Measurements from ENCODE around the gene QRFPR.
A peak's percentile ranks its signal among the peaks of the same experiment; 100 is the strongest.

- no peak for TF ChIP-seq BHLHE40 (IDR thresholded peaks at IDR 0.05; ENCODE audit: borderline replicate concordance)
- TF ChIP-seq ARNT (IDR thresholded peaks at IDR 0.05): no peak
- no peak for TF ChIP-seq FOXM1 (IDR thresholded peaks at IDR 0.05; ENCODE audit: borderline replicate concordance)
- TF ChIP-seq HDGF (IDR thresholded peaks at IDR 0.05; ENCODE audit: borderline replicate concordance): no peak
- TF ChIP-seq ZNF384 (IDR thresholded peaks at IDR 0.05): no peak
- no peak for TF ChIP-seq ELF4 (IDR thresholded peaks at IDR 0.05)
- TF ChIP-seq CTBP1 (IDR thresholded peaks at IDR 0.05; ENCODE audit: borderline replicate concordance): no peak
- TF ChIP-seq LEF1 (IDR thresholded peaks at IDR 0.05; ENCODE audit: borderline replicate concordance): no peak
- TF ChIP-seq FOXK2 (IDR thresholded peaks at IDR 0.05): no peak
- no peak for TF ChIP-seq FOXA1 (IDR thresholded peaks at IDR 0.05)
- peak; percentile 24; the same call in 1 of the 2 replicates for TF ChIP-seq PKNOX1 (IDR thresholded peaks at IDR 0.05)
- TF ChIP-seq TARDBP (IDR thresholded peaks at IDR 0.05): no peak
- no peak for TF ChIP-seq SUZ12 (IDR thresholded peaks at IDR 0.05)
- no peak for TF ChIP-seq NFRKB (IDR thresholded peaks at IDR 0.05)
Measured at GRCh38 chr4:121326597-121326996, 54.2 kb downstream of the QRFPR start.
